Neural cell (in vitro differentiated cells): ENCODE results near the gene PBOV1. TPM values are rescaled to one million over a fixed set of nuclear protein-coding genes. Genes with fewer than 3 reads are reported as not detected.

ENCODE experiments used
- H2AFZ ChIP-seq: fragments of 200-600, 300-800 bp; sonication (generic), shearing (Covaris generic); 2 replicates; pipeline ENCODE4 v1.6.0; 2014; ENCODE audit warnings: low read depth, mild to moderate bottlenecking, antibody characterized with exemption, low read length, moderate library complexity
- H3F3A ChIP-seq: fragments of 200-600 bp; shearing (Covaris generic); 2 replicates; pipeline ENCODE4 v1.6.1; 2016; ENCODE audit warnings: mild to moderate bottlenecking, moderate library complexity, mixed read lengths, antibody characterized with exemption, low read length; ENCODE audit not compliant: insufficient read depth, poor library complexity, severe bottlenecking
- H3K27ac ChIP-seq: fragments of 200-600, 300-800 bp; sonication (generic), shearing (Covaris generic); 2 replicates; pipeline ENCODE4 v1.5.1; 2014; ENCODE audit warnings: mild to moderate bottlenecking, low read length, moderate library complexity
- H3K27me3 ChIP-seq: fragments of 300-800, 200-600 bp; sonication (generic), shearing (Covaris generic); 2 replicates; pipeline ENCODE4 v1.6.0; 2014; ENCODE audit warnings: mild to moderate bottlenecking, low read depth, low read length, moderate library complexity; ENCODE audit not compliant: insufficient read depth
- H3K36me3 ChIP-seq: fragments of 300-800, 200-600 bp; sonication (generic), shearing (Covaris generic); 2 replicates; pipeline ENCODE4 v1.5.1; 2014; ENCODE audit warnings: mild to moderate bottlenecking, antibody characterized with exemption, low read length, moderate library complexity; ENCODE audit not compliant: insufficient read depth
- H3K4me2 ChIP-seq: fragments of 300-800, 200-600 bp; sonication (generic), shearing (Covaris generic); 2 replicates; pipeline ENCODE4 v1.6.0; 2014; ENCODE audit warnings: mild to moderate bottlenecking, low read length
- H3K4me3 ChIP-seq: fragments of 300-800, 200-600 bp; sonication (generic), shearing (Covaris generic); 2 replicates; pipeline ENCODE4 v1.5.1; 2014; ENCODE audit warnings: mild to moderate bottlenecking, low read length, moderate library complexity
- H3K79me2 ChIP-seq: fragments of 200-600 bp; shearing (Covaris generic); replicated peaks from 2 replicates; pipeline ENCODE4 v1.6.0; 2014; ENCODE audit warnings: mild to moderate bottlenecking, low read length, moderate library complexity; ENCODE audit not compliant: insufficient read depth
- H3K9ac ChIP-seq: fragments of 300-800, 200-600 bp; sonication (generic), shearing (Covaris generic); 2 replicates; pipeline ENCODE4 v1.6.1; 2016; ENCODE audit warnings: mild to moderate bottlenecking, low read length, mixed read lengths
- H3K9me2 ChIP-seq: fragments of 200-600 bp; shearing (Covaris generic); 2 replicates; pipeline ENCODE4 v1.6.1; 2016; ENCODE audit warnings: mild to moderate bottlenecking, low read length, mixed read lengths; ENCODE audit not compliant: insufficient read depth
- H3K9me3 ChIP-seq: fragments of 200-600, 300-800 bp; sonication (generic), shearing (Covaris generic); 2 replicates; pipeline ENCODE4 v1.6.1; 2016; ENCODE audit warnings: mild to moderate bottlenecking, mixed run types, low read length, moderate library complexity, mixed read lengths
- H4K20me1 ChIP-seq: fragments of 200-600 bp; shearing (Covaris generic); 2 replicates; pipeline ENCODE4 v1.6.1; 2016; ENCODE audit warnings: mild to moderate bottlenecking, mixed run types; ENCODE audit not compliant: insufficient read depth
- CTCF ChIP-seq: fragments of 450-650 bp; IDR thresholded peaks from 2 replicates; pipeline ENCODE4 v1.5.1; 2014; ENCODE audit warnings: antibody characterized with exemption, mild to moderate bottlenecking, moderate library complexity; ENCODE audit not compliant: poor library complexity, severe bottlenecking
- EP300 ChIP-seq: fragments of 450-650 bp; conservative IDR thresholded peaks from 2 replicates; pipeline ENCODE4 v1.6.1; 2014; ENCODE audit warnings: antibody characterized with exemption, mild to moderate bottlenecking, moderate library complexity; ENCODE audit not compliant: poor library complexity, severe bottlenecking
- EZH2 ChIP-seq: fragments of 200-600, 300-800 bp; shearing (Covaris generic), sonication (generic); IDR thresholded peaks from 2 replicates; pipeline ENCODE4 v1.6.1; 2014; ENCODE audit warnings: antibody characterized with exemption, low read length, borderline replicate concordance, mild to moderate bottlenecking; ENCODE audit not compliant: insufficient read depth, poor library complexity, severe bottlenecking
- MXI1 ChIP-seq: fragments of 450-650 bp; conservative IDR thresholded peaks from 2 replicates; pipeline ENCODE4 v1.6.1; 2014; ENCODE audit warnings: antibody characterized with exemption, mild to moderate bottlenecking; ENCODE audit not compliant: poor library complexity, severe bottlenecking
- POLR2AphosphoS5 ChIP-seq: IDR thresholded peaks from 2 replicates; pipeline ENCODE4 v1.6.1; 2012
- RAD21 ChIP-seq: fragments of 450-650 bp; conservative IDR thresholded peaks from 2 replicates; pipeline ENCODE4 v1.6.1; 2014; ENCODE audit warnings: antibody characterized with exemption, mild to moderate bottlenecking, moderate library complexity
- SMC3 ChIP-seq: fragments of 450-650 bp; conservative IDR thresholded peaks from 2 replicates; pipeline ENCODE4 v1.6.1; 2014; ENCODE audit warnings: antibody characterized with exemption, mild to moderate bottlenecking, moderate library complexity; ENCODE audit not compliant: poor library complexity
- TAF1 ChIP-seq: IDR thresholded peaks from 2 replicates; pipeline ENCODE4 v1.6.1; 2012; ENCODE audit warnings: low read depth
- polyA plus RNA-seq: library from polyadenylated mRNA; depleted of rRNA; stranded (reverse); fragments of >200 nt; gene quantifications from 2 replicates; pipeline ENCODE4 v1.2.3, GENCODE V29; 2014
- TF ChIP-seq, protein P1 (sequence below): IDR thresholded peaks from 2 replicates; pipeline ENCODE4 v1.6.1; 2012; ENCODE audit warnings: borderline replicate concordance

Gene PBOV1
- polyA plus RNA-seq, 1 donor from 2014 or later: not detected

- TF ChIP-seq EP300: no peak
Observed at GRCh38 chr6:138206862-138207261, 11.4 kb downstream of the PBOV1 start (continued).

DNA sequence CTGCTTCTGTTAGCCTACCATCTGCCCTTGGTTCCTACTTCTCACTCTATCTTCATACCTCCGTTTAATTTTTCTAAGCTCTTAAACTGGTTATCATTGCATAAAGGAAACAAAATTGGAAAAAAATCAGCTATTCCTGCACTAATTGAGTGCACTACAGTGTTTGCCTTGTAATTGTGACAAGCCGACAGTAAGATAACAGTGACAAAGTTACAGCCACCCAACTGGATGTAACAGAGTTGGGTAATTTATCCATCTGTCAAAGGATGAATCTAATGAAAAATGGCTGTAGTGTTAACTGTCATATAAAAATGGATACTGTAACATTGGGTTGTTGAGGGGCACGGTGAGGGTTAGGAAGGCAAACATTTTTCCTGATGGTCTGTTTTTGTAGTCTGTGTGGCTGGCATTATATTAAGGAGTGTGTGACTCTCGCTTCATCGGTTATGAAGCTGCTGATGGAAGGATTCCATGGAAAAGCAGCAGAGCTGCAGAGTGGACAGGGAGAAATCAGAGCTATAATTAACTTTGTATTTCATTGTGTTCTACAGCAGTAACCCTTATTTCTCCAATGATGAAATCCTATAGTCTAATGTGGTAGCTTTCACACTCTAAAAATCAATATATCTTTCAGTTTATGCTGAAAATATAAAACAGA lies 12.7 kb downstream of the PBOV1 start:
- TF ChIP-seq POLR2AphosphoS5 (peak; percentile 46), TAF1 (no peak), EZH2 (no peak), CTCF (no peak), SMC3 (no peak), RAD21 (no peak), MXI1 (no peak), EP300 (peak; percentile 54)
- TF ChIP-seq, protein P1, sequence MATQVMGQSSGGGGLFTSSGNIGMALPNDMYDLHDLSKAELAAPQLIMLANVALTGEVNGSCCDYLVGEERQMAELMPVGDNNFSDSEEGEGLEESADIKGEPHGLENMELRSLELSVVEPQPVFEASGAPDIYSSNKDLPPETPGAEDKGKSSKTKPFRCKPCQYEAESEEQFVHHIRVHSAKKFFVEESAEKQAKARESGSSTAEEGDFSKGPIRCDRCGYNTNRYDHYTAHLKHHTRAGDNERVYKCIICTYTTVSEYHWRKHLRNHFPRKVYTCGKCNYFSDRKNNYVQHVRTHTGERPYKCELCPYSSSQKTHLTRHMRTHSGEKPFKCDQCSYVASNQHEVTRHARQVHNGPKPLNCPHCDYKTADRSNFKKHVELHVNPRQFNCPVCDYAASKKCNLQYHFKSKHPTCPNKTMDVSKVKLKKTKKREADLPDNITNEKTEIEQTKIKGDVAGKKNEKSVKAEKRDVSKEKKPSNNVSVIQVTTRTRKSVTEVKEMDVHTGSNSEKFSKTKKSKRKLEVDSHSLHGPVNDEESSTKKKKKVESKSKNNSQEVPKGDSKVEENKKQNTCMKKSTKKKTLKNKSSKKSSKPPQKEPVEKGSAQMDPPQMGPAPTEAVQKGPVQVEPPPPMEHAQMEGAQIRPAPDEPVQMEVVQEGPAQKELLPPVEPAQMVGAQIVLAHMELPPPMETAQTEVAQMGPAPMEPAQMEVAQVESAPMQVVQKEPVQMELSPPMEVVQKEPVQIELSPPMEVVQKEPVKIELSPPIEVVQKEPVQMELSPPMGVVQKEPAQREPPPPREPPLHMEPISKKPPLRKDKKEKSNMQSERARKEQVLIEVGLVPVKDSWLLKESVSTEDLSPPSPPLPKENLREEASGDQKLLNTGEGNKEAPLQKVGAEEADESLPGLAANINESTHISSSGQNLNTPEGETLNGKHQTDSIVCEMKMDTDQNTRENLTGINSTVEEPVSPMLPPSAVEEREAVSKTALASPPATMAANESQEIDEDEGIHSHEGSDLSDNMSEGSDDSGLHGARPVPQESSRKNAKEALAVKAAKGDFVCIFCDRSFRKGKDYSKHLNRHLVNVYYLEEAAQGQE: no peak
- no peaks in the 10 kb centered on the region for H3K27me3 ChIP-seq
- H3K27ac ChIP-seq: peak overlapping the region; percentile 55
- H3K9ac ChIP-seq: peak overlapping the region; percentile 6
- no peak overlapping the region for H2AFZ ChIP-seq
- H3K9me2 ChIP-seq: no peaks in the 10 kb centered on the region
- no peaks in the 10 kb centered on the region for H3K9me3 ChIP-seq
- H3K36me3 ChIP-seq: no peaks in the 10 kb centered on the region
- H3F3A ChIP-seq: no peaks in the 10 kb centered on the region
- H3K79me2 ChIP-seq: no peaks in the 10 kb centered on the region
- H4K20me1 ChIP-seq: no peaks in the 10 kb centered on the region
- peak overlapping the region; percentile 16 for H3K4me3 ChIP-seq
- H3K4me2 ChIP-seq: no peak overlapping the region

DNA sequence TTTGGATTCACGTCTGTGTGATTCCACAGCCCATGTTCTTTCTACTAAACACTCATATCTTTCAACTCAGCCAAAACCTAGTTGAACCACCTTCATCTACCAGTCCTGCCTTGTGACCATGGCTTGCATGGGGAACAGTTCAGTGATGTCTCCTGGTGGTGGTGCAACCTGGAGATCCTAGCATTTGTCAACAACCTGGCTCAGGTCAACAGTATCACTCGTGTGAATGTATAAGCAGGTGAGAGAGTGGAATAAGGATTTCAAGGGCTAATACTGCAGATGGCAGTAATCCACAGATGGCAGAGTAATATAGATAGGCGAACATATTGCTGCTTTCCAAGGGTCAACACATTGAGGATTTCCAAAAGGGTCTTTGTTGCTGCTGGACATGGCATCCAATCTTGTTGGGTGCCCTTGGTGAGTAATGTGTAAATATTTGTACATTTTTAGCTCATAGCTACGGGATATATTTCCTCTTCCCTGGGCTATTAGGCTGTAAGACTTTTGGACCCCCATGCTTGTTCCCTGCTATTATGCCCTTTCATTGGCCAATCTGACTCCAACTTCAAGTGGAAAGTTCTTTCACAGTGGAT lies 13.4 kb downstream of the PBOV1 start:
- Histone ChIP-seq H3K4me3 (peak overlapping the region; percentile 16), H3K4me2 (no peak overlapping the region), H3K9me3 (no peaks in the 10 kb centered on the region), H3K27me3 (no peaks in the 10 kb centered on the region), H3K27ac (peak overlapping the region; percentile 55), H4K20me1 (no peaks in the 10 kb centered on the region), H3K36me3 (no peaks in the 10 kb centered on the region), H3K9ac (peak overlapping the region; percentile 6), H2AFZ (no peak overlapping the region), H3K79me2 (no peaks in the 10 kb centered on the region), H3F3A (no peaks in the 10 kb centered on the region), H3K9me2 (no peaks in the 10 kb centered on the region)
- TF ChIP-seq CTCF: no peak
- TF ChIP-seq TAF1: no peak
- TF ChIP-seq EP300: no peak
- no peak for TF ChIP-seq RAD21
- TF ChIP-seq, protein P1: no peak
- no peak for TF ChIP-seq POLR2AphosphoS5
- TF ChIP-seq EZH2: no peak
- TF ChIP-seq SMC3: no peak
- no peak for TF ChIP-seq MXI1
